Nucleus accumbens (tissue), 56 donors: Measurements from ENCODE around the gene KCNJ6.

ENCODE experiments used
- DNase-seq, 56 donors: peaks; one replicate each; lab custom pipeline; 2025; lab: John Stamatoyannopoulos, UW

KCNJ6 gene

GRCh38 chr21:37561941-37562919 is 354.0 kb downstream of the KCNJ6 start:
- no peak for DNase-seq

GRCh38 chr21:37561506-37561905 is 354.8 kb downstream of the KCNJ6 start:
- DNase-seq, result no peak

- no peak for DNase-seq
Observed at GRCh38 chr21:37560385-37560784, 355.9 kb downstream of the KCNJ6 start.

- DNase-seq, result no peak
Observed at GRCh38 chr21:37558676-37559211, 357.5 kb downstream of the KCNJ6 start.
